Adrenal gland (tissue), 12 donors: ENCODE measurements around the gene HSPBAP1. TPM values are rescaled to one million over a fixed set of nuclear protein-coding genes. Genes with fewer than 3 reads are reported as not detected.

Source experiments
- DNase-seq, 7 donors: peaks; one replicate each; pipeline ENCODE4 v3.0.0-alpha.2; 2019 to 2020
- H3K27ac ChIP-seq, 5 donors: fragments of 200-600 bp; sonication (generic) in 4 of 5; 1 replicate in 3 of 5; 2 replicates in 2 of 5; pipeline versions ENCODE4 v1.5.1 to v1.8.0; 2016 to 2020; ENCODE audit warnings: mild to moderate bottlenecking in 1 of 5
- H3K27me3 ChIP-seq: fragments of 200-600 bp; 2 replicates; pipeline ENCODE4 v1.8.0; 2021
- H3K36me3 ChIP-seq, 2 donors: fragments of 200-600 bp; replicated peaks in 1 of 2; 1 replicate in 1 of 2; 2 replicates in 1 of 2; pipeline versions ENCODE4 v1.5.1 to v1.8.0; 2018 to 2022
- H3K4me1 ChIP-seq, 2 donors: fragments of 200-600 bp; replicated peaks in 1 of 2; 1 replicate in 1 of 2; 2 replicates in 1 of 2; pipeline versions ENCODE4 v1.5.1 to v1.8.0; 2018 to 2021
- H3K4me3 ChIP-seq, 4 donors: fragments of 200-600 bp; sonication (generic) in 3 of 4; one replicate each; pipeline ENCODE4 v1.5.1; 2016 to 2018
- H3K9me3 ChIP-seq, 3 donors: fragments of 200-600 bp; sonication (generic) in 1 of 3; replicated peaks in 1 of 3; 1 replicate in 2 of 3; 2 replicates in 1 of 3; pipeline versions ENCODE4 v1.5.1 to v1.8.0; 2016 to 2021
- POLR2A ChIP-seq, 2 donors: fragments of 450-650 bp; IDR thresholded peaks; one replicate each; pipeline ENCODE4 v1.6.1; 2017; ENCODE audit warnings: antibody characterized with exemption in 2 of 2, mild to moderate bottlenecking in 2 of 2, moderate library complexity in 1 of 2
- WGBS, 4 donors: extraction: QIAGEN DNeasy Blood & Tissue Kit in 2 of 4; methylation state at CpG; one replicate each; pipeline versions ENCODE4 v1.1.5 to v1.1.7; 2013 to 2017; 5-methylcytosine and 5-hydroxymethylcytosine counted together
- intact Hi-C, 2 donors: fragments of 100-400 bp; cut with DNase I; formaldehyde crosslinking; loops; one replicate each; pipeline versions ENCODE4 v1.14.1 to v1.15.0; 2022 to 2023
- polyA plus RNA-seq, 3 donors: library from polyadenylated mRNA; stranded (reverse); fragments of 200-250 nt in 2 of 3; fragments of 350-450 nt in 1 of 3; fragmentation: Illumina TruSeq in 1 of 3; extraction: RNeasy Lipid Tissue Mini Kit (QIAGEN cat#74804) in 1 of 3; gene quantifications; one replicate each; pipeline ENCODE4 v1.2.3, GENCODE V29; 2013 to 2014
- total RNA-seq, 9 donors: library from RNA; depleted of rRNA in 4 of 9; stranded (reverse); fragments of >200 nt in 4 of 9; fragments of 120-200 nt in 1 of 9; fragmentation: NEBNext Ultra II Directional in 1 of 9; extraction: Animal tissue kit (Norgen Biotek cat#: 25700) in 1 of 9; gene quantifications; one replicate each; pipeline versions ENCODE4 v1.1.0 to v1.2.4, GENCODE V29; 2013 to 2023
- TF ChIP-seq, protein P1 (sequence below), 6 experiments: fragments of 450-650 bp in 4 of 6; fragments of 200-600 bp in 2 of 6; sonication (generic) in 1 of 6; IDR thresholded peaks; 1 replicate in 5 of 6; 2 replicates in 1 of 6; pipeline versions ENCODE4 v1.5.1 to v1.8.0; 2016 to 2021; ENCODE audit warnings: antibody characterized with exemption in 6 of 6, mild to moderate bottlenecking in 2 of 6, moderate library complexity in 1 of 6
- donor health status: healthy with polysubstance abuse.
- donor health status: Bipolar disorder and iron deficiency.
- donor health status: DM: yes; HTN: yes; CAD: no.
- donor health status: DM: no; HTN: no; CAD: no.
- donor health status: DM: no; HTN: no; CAD: no.
- donor health status: DM: yes; HTN: yes; CAD: no.

HSPBAP1 gene
- total and polyA plus RNA-seq, 12 donors, result 3.9 to 40.2 (median 10.3) TPM

DNA sequence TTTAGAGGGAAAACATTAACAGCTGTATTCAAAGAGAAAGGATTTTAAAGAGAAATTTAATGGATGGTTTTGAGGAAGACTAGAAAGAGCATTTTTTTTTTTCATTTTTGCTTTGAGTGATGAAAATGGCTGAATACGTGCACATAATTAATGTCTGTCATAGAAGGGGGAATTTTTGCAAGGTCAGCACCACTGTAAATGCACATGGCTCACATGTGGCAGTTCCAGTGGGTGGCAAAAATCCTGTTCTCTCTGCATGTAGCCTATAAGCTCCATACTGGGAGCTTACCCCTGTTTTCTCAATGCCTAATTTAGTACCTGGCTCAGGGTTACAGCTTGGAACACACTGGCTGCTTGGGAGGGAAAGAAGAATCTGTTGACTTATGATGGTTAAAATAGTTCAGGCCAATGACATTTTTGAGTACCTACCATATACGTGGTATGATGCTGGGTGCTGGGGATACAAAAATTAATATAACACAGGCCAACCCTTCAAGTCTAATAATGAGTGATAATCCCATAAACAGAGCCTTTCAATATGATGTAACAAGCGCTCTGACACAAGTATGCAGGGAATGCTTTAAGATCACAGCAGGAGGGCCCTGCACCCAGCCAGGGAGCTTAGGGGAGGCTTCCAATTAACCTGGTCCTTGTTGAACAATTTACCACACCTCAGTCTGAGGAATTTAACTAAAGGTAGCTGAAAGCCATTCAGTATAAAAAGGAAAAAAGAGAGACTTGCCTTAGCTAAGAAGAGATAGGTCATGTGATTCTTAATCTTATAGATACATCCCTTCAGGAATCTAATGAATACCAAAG is 33.0 kb downstream of the HSPBAP1 start:
- DNase-seq, result no peak
- 64 to 73% (median 72%) methylated on average over 3 of the region's 3 CpGs for WGBS, 4 donors
- no peaks in the 10 kb centered on the region for H3K9me3 ChIP-seq
- no peak overlapping the region for H3K27ac ChIP-seq
- no peaks in the 10 kb centered on the region for H3K27me3 ChIP-seq
- intact Hi-C loops, result no loop called here
- no peak for TF ChIP-seq POLR2A (IDR thresholded peaks at IDR 0.05)
- TF ChIP-seq, protein P1, sequence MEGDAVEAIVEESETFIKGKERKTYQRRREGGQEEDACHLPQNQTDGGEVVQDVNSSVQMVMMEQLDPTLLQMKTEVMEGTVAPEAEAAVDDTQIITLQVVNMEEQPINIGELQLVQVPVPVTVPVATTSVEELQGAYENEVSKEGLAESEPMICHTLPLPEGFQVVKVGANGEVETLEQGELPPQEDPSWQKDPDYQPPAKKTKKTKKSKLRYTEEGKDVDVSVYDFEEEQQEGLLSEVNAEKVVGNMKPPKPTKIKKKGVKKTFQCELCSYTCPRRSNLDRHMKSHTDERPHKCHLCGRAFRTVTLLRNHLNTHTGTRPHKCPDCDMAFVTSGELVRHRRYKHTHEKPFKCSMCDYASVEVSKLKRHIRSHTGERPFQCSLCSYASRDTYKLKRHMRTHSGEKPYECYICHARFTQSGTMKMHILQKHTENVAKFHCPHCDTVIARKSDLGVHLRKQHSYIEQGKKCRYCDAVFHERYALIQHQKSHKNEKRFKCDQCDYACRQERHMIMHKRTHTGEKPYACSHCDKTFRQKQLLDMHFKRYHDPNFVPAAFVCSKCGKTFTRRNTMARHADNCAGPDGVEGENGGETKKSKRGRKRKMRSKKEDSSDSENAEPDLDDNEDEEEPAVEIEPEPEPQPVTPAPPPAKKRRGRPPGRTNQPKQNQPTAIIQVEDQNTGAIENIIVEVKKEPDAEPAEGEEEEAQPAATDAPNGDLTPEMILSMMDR (IDR thresholded peaks at IDR 0.05), result no peak
- peaks cover 0 to 25% of the 10 kb centered on the region in 2 donors for H3K4me1 ChIP-seq
- H3K4me3 ChIP-seq, result no peak overlapping the region
- H3K36me3 ChIP-seq, result no peaks in the 10 kb centered on the region

- Histone ChIP-seq H3K4me3 (no peak overlapping the region), H3K27me3 (no peaks in the 10 kb centered on the region), H3K4me1 (peaks cover 0 to 25% of the 10 kb centered on the region in 2 donors), H3K27ac (peak overlapping the region in 2 of 5 donors; percentile 20 to 33), H3K36me3 (peaks cover 0 to 7% of the 10 kb centered on the region in 2 donors), H3K9me3 (no peaks in the 10 kb centered on the region)
- no peak for TF ChIP-seq POLR2A (IDR thresholded peaks at IDR 0.05)
- TF ChIP-seq, protein P1 (IDR thresholded peaks at IDR 0.05), result no peak
- intact Hi-C loops, result loop anchor here in 1 of 2 donors (10.0 kb wide), 1 partner anchor 266 kb away; the partner anchor contains the start of gene SEMA5B
- WGBS, 4 donors, result 76 to 82% (median 81%) methylated on average over 3 of the region's 3 CpGs
- no peak for DNase-seq
Measured at GRCh38 chr3:122758877-122759560, 34.6 kb downstream of the HSPBAP1 start.

GRCh38 chr3:122755491-122755890 is 38.1 kb downstream of the HSPBAP1 start:
- no peak for DNase-seq
- Histone ChIP-seq H3K27ac (no peak overlapping the region), H3K36me3 (peaks cover 0 to 12% of the 10 kb centered on the region in 2 donors), H3K27me3 (no peaks in the 10 kb centered on the region), H3K4me1 (peaks cover 0 to 6% of the 10 kb centered on the region in 2 donors), H3K4me3 (no peak overlapping the region), H3K9me3 (no peaks in the 10 kb centered on the region)
- TF ChIP-seq, protein P1 (IDR thresholded peaks at IDR 0.05), result no peak
- TF ChIP-seq POLR2A (IDR thresholded peaks at IDR 0.05), result no peak
- intact Hi-C loops, result loop anchor here in 1 of 2 donors (10.0 kb wide), 1 partner anchor 269 kb away; the partner anchor contains the start of gene SEMA5B
- WGBS, 4 donors, result 85 to 100% (median 97%) methylated on average over 2 of the region's 2 CpGs

DNA sequence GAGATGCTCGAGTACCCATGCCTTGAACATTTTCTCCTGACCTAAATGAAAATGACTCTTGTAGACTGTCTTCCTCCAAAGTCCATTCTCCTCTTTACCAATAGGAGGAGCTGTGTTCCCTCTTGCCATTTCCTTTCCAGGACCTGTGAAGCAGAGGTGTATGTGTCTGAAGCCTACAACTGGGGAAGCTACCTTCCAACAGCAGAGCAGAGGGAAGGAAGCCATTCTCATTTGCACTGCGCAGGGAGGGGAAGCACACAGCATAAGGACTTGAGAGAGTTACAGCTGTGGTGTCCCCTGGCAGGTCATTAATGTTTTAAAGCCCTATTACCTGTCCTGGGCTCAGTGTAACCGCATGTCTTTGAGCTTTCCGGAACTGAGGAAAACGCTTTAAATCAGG is 38.7 kb downstream of the HSPBAP1 start:
- no peak overlapping the region for H3K27ac ChIP-seq
- H3K4me3 ChIP-seq, result no peak overlapping the region
- intact Hi-C loops, result loop anchor here in 1 of 2 donors (10.0 kb wide), 1 partner anchor 270 kb away; the partner anchor contains the start of gene SEMA5B
- peaks cover 0 to 12% of the 10 kb centered on the region in 2 donors for H3K36me3 ChIP-seq
- H3K9me3 ChIP-seq, result no peaks in the 10 kb centered on the region
- no peaks in the 10 kb centered on the region for H3K27me3 ChIP-seq
- DNase-seq, result peak in 1 of 7 donors; percentile 27
- H3K4me1 ChIP-seq, result peaks cover 0 to 4% of the 10 kb centered on the region in 2 donors
- TF ChIP-seq, protein P1 (IDR thresholded peaks at IDR 0.05), result peak; percentile 53 to 77 (median 70)
- no peak for TF ChIP-seq POLR2A (IDR thresholded peaks at IDR 0.05)
- WGBS, 4 donors, result 77 to 80% (median 78%) methylated on average over 5 of the region's 5 CpGs
